GM21423 (cell line): ENCODE measurements around the gene S100PBP.
A peak's percentile ranks its signal among the peaks of the same experiment; 100 is the strongest.
"Not testable (repeated sequence)": the region's sequence is repeated elsewhere in the genome, so short reads cannot be mapped to it uniquely, and the experiment has no call there.

Experiments used
- ATAC-seq: cut with Tn5 transposase; IDR thresholded peaks from one replicate; pipeline ENCODE4 v1.9.1; 2021; ENCODE audit warnings: mild to moderate bottlenecking, moderate library complexity; ENCODE audit not compliant: unreplicated experiment

Gene S100PBP

DNA sequence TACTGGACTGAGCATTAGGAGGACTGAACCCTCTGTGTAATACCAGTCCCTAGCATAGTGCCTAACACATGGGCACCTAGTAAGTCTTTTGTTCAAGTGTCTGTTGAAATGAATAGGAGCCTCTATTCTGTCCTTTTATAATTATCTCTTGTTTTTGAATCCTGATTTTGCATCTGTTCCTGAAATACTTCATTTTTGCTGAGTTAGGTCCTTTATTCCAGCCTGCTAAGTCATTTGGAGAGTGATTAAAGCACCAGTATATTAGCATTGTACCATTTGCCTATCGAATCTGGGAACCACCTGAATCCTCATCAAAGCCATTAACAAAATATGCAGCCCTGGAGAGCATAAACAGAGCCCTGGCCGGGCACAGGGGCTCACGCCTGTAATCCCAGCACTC, 32.6 kb upstream of the S100PBP start:
- ATAC-seq = no peak

DNA sequence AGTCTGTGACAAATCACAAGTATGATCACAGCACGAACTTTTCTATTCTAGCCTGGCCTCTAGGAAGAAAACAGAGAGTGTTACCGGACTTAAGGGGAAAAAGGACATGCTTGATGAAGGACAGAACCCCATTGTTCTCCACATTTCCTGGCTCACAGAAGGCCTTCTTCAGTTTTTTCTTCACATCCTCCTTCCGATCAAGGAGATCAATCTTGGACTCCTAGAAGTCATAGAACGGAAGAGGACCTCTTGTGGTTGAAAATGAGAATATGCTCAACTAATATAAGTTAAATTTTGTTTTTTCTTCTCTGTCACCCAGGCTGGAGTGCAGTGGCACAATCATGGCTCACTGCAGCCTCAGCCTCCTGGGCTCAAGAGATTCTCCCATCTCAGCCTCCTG, 30.6 kb upstream of the S100PBP start:
- no peak for ATAC-seq

DNA sequence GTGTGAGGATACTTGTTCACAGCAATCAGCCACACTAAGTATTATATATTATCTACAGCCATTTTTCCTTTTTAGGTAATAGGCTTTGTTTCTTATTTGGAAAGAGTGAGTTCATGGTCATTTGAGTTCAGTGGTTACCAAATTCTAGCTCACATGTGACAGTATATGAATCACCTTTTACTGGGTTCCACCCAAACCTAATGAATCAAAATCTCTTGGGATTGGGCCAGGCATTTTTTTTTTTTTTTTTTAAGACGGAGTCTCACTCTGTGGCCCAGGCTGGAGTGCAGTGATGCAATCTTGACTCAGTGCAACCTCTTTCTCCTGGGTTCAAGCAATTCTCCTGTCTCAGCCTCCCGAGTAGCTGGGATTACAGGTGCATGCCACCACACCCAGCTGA, 28.1 kb upstream of the S100PBP start:
- not testable (repeated sequence) for ATAC-seq

DNA sequence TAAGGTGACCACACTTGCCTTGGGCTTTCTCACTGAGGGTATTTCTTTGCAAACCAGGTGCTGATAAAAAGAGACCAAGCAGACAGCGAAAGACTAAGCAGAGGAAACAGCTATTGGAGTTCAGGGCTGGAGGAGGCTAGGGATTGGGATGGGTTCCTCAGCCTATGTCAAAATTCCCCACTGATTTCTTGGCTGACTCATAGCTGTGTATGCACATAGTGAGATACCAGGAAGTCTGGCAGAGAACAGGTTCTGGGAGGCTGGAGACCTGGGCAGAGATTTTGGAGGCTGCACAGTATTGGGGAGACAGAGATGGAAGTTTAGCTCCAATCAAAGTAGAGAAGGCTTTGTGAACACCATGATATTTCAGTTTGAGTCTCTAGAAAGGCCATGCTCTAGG, 25.6 kb upstream of the S100PBP start:
- no peak for ATAC-seq

DNA sequence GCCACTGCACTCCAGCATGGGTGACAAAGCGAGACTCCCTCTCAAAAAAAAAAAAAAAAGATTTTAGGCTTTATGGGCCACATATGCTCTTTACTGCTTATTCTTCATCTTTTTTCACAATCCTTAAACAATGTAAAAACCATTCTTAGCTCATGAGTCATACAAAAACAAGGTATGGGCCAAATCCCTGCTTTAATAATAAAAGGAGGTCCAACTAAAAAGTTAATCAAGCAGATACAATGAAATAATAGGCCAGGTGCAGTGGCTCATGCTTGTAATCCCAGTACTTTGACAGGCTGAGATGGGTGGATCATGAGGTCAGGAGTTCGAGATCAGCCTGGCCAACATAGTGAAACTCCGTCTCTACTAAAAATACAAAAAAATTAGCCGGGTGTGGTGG, 21.7 kb upstream of the S100PBP start:
- not testable (repeated sequence) for ATAC-seq

DNA sequence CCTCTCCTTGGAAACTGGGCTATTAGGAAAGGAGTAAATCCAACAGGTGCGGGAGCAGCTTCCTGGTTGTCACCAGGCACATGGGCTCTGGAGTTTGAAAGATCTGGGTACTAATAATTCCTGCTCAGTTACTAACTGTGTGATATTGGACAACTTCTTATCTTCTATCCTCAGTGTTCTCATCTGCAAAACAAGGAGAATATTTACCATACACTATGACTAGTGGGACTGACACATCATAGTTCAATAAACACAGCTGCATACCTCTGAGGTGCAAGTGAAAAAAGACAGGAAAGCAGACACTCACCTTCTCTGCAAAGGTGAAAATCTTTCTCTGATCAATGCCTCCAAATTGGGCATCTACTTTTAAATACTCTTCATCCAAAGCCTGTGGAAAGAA, 20.0 kb upstream of the S100PBP start:
- no peak for ATAC-seq

DNA sequence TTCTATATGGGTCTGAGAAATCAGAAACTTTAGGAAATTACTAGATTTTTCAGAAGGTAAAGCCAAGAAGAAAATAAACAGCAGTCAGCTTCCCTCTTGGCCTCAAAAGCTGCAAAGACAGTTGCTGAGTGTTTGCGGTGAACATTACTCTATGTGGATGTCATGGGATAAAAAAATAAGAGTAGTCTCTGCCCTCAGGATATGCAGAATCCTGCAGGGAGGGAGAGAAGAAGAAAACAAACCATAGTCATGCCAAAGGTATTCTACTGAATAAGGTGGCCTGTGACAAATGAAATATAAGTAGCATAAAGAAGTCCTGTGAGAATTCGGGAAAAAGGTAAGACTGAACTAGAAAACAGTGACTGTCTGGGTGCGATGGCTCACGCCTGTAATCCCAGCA, 19.3 kb upstream of the S100PBP start:
- no peak for ATAC-seq

DNA sequence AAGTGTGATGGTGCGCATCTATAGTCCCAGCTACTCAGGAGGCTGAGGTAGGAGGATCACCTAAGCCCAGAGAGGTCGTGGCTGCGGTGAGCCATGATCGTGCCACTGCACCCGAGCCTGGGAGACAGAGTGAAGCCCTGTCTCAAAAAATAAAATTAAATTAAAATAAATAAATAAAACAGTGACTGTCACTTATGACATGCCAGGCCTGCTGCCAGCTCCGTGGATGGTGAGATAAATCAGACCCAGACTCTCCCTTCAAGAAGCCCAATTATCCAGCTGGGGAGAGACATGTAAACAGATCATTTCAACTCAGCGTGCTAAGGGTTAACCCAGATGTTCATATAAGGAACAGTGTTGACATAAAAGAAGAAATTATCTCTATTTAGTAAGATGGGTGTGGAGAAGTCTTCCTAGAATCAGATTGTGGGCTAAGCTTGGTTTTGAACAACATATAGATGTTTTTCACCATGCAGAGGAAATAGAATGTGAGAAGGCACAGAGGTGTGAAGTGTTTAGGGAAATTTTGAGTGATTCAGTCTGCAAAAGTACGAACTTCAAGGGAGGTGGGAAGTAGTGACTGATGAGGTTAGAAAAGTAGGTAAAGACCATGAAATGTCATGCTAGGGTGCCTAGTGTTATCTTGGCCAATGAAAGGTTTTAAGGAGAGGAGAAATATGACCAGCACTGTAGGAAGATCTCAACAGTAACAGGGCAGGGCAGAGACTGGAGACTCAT, 18.6 kb upstream of the S100PBP start:
- ATAC-seq = no peak

DNA sequence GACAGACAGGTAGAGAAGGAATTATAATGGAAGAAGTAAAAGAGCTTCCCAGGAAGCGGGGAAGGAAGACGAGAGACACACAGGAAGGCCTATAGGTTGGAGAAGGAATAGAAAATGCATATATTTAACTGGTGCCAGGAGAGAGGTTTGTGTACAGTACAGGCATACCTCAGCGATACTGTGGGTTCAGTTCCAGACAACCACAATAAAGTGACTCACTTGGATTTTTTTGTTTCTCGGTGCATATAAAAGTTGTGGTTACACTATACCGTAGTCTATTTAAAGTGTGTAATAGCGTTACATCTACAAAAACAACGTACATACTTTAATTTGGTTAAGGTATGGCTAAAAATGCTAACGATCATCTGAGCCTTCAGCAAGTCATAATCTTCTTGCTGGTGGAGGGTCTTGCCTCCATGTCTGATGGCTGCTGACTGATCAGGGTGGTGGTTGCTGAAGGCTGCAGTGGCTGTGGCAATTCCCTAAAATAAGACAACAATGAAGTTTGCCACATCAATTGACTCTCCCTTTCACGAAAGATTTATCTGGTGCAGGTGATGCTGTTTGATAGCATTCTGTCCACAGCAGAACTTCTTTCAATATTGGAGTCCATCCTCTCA, 16.2 kb upstream of the S100PBP start:
- ATAC-seq = no peak

DNA sequence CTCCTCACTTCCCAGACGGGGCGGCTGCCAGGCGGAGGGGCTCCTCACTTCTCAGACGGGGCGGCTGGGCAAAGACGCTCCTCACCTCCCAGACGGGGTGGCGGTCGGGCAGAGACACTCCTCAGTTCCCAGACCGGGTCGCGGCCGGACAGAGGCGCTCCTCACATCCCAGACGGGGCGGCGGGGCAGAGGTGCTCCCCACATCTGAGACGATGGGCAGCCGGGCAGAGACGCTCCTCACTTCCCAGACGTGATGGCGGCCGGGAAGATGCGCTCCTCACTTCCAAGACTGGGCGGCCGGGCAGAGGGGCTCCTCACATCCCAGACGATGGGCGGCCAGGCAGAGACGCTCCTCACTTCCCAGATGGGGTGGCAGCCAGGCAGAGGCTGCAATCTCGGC, 13.0 kb upstream of the S100PBP start:
- not testable (repeated sequence) for ATAC-seq

DNA sequence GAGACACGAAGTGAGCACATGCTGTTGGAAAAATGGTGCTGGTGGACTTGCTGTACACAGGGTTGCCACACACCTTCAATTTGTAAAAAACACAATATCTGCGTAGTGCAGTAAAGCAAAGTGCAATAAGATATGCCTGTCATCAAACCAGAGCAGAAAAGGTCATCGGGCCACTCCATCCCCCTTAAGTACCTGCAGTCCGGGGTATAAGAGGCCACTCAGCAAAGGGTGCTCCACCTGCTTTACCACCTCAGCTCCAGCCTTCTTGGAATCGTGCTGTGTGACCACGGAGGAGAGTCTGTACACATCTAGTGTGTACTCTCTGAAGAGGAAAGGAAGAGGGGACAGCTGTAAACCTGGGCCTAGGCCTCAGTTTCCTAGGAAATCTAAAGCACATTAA, 11.2 kb upstream of the S100PBP start:
- ATAC-seq = no peak

DNA sequence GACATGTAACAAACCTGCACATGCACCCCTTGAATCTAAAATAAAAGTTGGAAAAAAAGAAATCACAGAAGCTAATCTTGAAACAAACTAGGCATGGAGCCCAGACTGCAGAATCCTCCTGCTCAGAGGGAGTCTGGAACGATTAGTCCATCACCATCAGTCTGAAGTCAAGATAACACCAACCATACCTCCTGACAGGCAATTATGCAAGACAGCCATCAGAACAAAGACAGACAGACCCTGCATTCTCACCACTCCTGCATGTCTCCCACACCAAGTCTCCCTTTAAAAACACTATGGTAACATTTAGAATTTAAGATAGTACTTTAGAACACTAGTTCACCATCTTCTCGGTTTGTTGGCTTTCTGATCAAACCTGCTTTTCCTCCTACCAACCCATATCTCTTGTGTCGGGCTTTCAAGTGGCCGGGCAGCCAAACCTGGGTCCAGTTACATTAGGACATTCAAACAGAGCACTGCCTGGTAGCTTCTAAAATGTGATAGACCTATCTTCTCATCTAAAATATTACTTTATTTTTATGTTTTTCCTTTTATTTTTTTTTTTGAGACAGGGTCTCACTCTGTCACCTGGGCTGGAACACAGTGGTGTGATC, 10.4 kb upstream of the S100PBP start:
- no peak for ATAC-seq

DNA sequence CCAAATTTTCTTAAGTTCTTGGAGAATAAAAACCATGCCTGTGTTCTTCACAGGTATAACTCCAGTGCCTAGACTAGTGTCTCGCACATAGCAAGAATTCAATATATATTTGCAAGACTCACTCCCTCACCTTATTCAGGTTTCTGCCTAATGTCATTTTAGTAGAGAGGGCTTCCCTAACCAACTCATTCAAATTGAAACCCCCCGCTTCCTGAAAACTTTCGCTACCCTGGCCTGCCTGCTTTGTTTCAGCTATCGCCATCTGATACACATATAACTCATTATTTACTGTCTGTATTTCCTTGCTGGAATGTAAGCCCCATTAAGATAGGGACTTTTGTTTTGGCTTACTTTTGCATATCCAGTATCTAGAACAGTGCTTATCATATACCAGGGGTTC, 8.9 kb upstream of the S100PBP start:
- no peak for ATAC-seq

DNA sequence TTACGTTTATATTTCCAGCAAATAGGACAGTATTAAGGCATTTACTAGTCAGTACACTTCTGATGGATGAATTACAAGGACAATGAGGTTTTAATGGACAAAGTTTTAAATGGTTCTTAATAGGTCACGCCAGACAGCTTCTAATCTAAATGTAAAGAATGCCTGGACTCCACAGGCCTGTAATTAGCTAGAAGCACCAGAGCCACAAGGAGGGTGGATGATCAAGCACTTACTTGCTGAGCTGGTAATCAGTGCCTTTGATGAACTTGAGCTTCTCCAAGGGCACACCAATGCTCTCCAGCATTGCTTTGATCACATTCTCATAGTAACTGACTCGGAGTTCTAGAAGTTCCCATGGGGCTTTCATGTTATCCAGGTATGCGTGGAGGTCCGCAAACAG, 7.1 kb upstream of the S100PBP start:
- no peak for ATAC-seq

DNA sequence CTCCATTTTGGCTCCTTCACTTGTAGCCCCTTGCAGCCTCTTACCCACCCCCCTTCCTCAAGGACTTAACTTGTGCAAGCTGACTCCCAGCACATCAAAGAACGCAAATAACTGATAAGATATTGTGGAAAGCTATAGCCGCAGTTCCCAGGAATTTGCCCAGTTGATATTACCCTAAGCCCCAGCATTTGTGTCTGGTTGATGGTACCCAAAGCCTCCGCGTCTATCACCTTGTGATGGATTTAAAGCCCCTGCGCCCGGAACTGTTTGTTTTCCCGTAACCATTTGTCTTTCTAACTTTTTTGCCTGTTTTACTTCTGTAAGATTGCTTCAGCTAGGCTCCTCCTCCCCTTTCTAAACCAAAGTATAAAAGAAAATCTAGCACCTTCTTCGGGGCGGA, 6.2 kb upstream of the S100PBP start:
- no peak for ATAC-seq

DNA sequence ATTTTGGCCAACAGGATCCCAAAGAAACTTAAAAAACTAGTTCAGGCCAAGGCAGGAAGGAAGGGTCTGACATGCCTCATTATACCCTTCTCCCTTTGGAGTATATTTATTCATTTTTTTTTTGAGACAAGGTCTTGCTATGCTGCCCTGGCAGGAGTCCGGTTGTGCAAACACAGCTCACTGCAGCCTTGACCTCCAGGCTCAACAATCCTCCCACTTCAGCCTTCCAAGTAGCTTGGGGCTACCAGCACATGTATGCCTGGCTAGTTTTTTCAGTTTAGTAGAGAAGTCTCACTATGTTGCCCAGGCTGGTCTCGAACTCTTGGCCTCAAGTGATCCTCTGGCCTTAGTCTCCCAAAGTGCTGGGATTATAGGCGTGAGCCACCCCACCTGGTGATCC, 5.5 kb upstream of the S100PBP start:
- ATAC-seq = no peak

DNA sequence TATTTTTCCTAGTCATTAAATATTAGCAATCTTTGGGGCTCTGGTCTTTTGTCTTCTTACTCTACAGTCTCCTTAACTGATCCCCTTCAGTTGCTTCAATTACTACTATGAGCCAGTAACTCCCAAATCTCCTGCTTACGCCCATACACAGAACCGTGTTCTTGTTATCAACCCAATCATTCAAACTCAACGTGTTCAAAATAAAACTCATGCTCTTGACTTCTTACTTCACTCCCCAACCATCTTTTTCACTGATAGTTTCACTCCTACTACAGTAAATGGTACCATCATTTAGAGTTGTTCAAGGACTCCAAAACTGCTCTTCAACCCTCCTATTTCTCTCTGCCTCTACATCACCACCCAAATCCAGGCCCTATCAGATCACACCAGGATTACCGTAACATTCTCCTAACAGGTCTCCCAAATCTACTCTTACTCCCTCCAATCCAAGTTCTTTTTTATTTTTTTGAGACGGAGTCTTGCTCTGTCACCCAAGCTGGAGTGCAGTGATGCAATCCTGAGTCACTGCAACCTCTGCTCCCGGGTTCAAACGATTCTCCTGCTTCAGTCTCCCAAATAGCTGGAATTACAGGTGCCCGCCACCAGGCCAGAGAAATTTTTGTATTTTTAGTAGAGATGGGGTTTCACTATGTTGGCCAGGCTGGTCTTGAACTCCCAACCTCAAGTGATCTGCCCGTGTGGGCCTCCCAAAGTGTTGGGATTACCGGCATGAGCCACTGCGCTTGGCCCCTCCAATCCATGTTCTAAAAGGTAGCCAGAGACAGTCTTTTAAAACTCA, 3.3 kb upstream of the S100PBP start:
- ATAC-seq = no peak

DNA sequence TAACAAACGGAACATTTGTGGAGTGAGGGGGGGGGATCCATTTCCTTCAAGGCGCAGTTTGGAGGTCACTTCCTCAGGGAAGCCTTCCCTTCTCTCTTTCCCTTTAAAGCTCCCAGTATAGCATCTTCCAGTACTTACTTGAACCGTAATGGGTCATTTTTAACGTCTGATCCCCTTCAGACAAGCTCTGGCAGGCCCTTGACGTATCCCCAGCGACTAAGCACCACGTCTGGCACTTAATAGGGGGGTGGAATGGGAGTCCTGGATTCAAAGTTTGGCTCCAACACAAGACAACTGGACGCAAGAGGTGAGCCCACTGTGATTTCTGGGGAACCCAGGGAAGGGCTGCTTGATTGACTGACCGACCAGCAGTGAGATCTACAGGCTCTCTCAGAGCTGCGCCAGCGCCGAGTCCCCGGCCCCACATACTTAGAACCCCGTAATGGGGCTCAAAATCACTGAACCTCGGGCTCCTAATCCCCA, 736 bp upstream of the S100PBP start:
- peak; percentile 3 for ATAC-seq

DNA sequence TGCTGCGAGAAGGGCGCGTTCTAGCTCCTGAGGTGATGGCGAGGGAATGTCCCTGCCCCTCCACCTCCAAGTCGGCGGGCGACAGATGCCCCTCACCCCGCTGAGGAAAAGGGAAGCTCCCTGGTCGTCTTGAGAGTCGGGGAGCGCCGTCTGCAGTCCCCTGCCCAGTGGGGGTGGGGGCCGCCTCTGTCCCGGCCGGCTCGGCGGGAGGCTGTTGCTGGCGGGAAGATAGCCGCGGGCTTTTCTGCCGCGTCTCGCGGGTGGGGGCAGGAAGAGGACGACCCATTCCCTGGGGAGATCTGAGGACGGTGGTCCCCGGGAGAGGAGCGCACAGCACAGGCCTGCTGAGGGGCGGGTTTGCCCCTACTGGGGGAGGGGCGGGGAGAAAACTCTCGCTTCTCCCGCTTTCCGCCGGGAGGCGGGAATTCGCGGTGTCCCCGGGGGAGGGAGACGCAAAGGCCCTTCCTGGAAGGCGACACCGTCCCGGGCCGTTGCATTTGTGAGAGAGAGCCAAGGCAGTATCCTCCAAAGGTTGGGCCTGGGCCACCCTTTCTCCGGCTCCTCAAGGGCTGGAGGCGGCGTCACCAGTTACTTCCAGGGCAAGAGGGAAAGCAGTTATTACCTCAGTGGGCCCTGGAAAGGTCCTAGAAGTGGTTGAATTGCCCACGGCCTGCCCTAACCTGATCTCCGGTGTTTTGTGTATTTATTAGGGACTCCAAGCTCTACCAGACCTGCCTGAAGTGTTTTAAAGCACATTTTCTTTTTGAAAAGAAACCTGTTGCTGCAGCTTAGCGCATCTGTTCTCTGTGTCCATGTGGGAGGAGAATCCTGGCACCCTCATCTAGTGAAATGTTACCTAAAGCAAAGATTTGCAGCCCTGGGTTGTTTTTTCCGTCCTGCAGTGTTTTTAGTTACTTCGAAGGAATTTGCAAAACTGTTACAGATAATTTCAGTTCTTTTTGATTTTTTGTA, 648 bp downstream of the S100PBP start:
- peak; percentile 8 for ATAC-seq

DNA sequence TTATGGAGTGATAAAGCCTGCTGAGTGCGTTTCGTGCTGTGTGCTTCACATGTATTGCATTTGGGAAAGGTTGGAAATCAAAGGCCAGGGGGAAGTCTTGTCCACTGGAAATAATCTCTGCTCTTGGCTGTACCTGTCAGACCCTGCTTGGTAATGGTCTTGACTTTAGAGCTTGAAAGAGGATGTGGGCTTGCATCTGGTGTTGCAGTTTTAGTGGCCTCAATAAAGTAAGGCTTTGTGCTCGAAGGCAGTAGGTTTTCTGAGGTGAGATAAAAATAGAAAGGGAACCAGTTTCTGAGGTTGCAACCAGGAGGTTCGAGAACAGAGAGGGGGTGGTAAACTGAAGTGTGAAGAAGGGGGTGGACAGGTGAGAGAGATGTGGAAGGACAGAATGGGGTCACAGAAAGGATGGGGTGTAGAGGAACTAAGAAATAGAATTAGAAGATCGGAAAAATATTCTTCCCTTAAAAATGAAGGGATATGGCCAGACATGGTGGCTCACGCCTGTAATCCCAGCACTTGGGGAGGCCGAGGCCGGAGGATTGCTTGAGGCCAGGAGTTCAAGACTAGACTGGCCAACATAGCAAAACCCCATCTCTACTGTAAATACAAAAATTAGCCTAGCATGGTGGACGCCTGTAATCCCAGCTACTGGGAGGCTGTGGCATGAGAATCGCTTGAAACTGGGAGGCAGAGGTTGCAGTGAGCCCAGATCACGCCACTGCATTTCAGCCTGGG, 1.5 kb downstream of the S100PBP start:
- peak; percentile 38 for ATAC-seq
